GM18907 (cell line): ENCODE data around the gene SNRNP40.

Source experiments
- ATAC-seq: cut with Tn5 transposase; IDR thresholded peaks from one replicate; pipeline ENCODE4 v1.9.1; 2021; ENCODE audit warnings: mild to moderate bottlenecking, moderate library complexity; ENCODE audit not compliant: unreplicated experiment

Gene SNRNP40

GRCh38 chr1:31234123-31234708, 62.4 kb downstream of the SNRNP40 start:
- no peak for ATAC-seq

GRCh38 chr1:31232689-31233088, 63.9 kb downstream of the SNRNP40 start:
- no peak for ATAC-seq

- no peak for ATAC-seq
Observed at GRCh38 chr1:31231802-31232201, 64.8 kb downstream of the SNRNP40 start.

- ATAC-seq, result no peak
Observed at GRCh38 chr1:31230378-31230777, 66.2 kb downstream of the SNRNP40 start.

- ATAC-seq, result no peak
Observed at GRCh38 chr1:31228986-31229385, 67.6 kb downstream of the SNRNP40 start.

- ATAC-seq, result no peak
Observed at GRCh38 chr1:31227891-31228568, 68.6 kb downstream of the SNRNP40 start.

GRCh38 chr1:31224068-31224467, 72.5 kb downstream of the SNRNP40 start:
- ATAC-seq, result no peak

- ATAC-seq, result no peak
Observed at GRCh38 chr1:31222176-31222575, 74.4 kb downstream of the SNRNP40 start.

GRCh38 chr1:31221072-31221471, 75.5 kb downstream of the SNRNP40 start:
- ATAC-seq, result no peak

- ATAC-seq, result no peak
Observed at GRCh38 chr1:31219489-31219888, 77.1 kb downstream of the SNRNP40 start.

GRCh38 chr1:31218705-31219104, 77.9 kb downstream of the SNRNP40 start:
- ATAC-seq, result no peak

GRCh38 chr1:31216016-31216415, 80.6 kb downstream of the SNRNP40 start:
- no peak for ATAC-seq

GRCh38 chr1:31215065-31215570, 81.5 kb downstream of the SNRNP40 start:
- ATAC-seq, result no peak

- no peak for ATAC-seq
Observed at GRCh38 chr1:31214316-31215064, 82.1 kb downstream of the SNRNP40 start.
